HL-60 (cell line): ENCODE data around the gene GANAB.
A peak's percentile ranks its signal among the peaks of the same experiment; 100 is the strongest.

Experiments used
- DNase-seq, 2 experiments: peaks; one replicate each; pipeline ENCODE4 v3.0.0-alpha.2; 2010 to 2020; ENCODE audit warnings: low read depth in 1 of 2, low spot score in 1 of 2
- H3K27ac ChIP-seq: fragments of 250-450 bp; sonication (Bioruptor Pico); replicated peaks from 2 replicates; pipeline ENCODE4 v1.5.1; 2020; ENCODE audit warnings: mild to moderate bottlenecking, moderate library complexity
- H3K27me3 ChIP-seq: fragments of 250-450 bp; sonication (Bioruptor Pico); 2 replicates; pipeline ENCODE4 v1.5.1; 2021; ENCODE audit warnings: mild to moderate bottlenecking, moderate library complexity; ENCODE audit not compliant: insufficient read depth, poor library complexity, severe bottlenecking
- H3K4me3 ChIP-seq: replicated peaks from 2 replicates; pipeline ENCODE4 v1.5.1; 2011; ENCODE audit warnings: mild to moderate bottlenecking, control low read depth, low read length; ENCODE audit not compliant: insufficient read depth
- GABPA ChIP-seq: IDR thresholded peaks from 2 replicates; pipeline ENCODE4 v1.6.1; 2012; ENCODE audit warnings: low read depth
- POLR2AphosphoS5 ChIP-seq: IDR thresholded peaks from 2 replicates; pipeline ENCODE4 v1.6.1; 2012; ENCODE audit warnings: low read depth
- SPI1 ChIP-seq: IDR thresholded peaks from 2 replicates; pipeline ENCODE4 v1.6.1; 2012; ENCODE audit warnings: low read depth, mild to moderate bottlenecking, borderline replicate concordance
- TF ChIP-seq, protein P1 (sequence below): IDR thresholded peaks from 2 replicates; pipeline ENCODE4 v1.6.1; 2012; ENCODE audit warnings: low read depth; ENCODE audit not compliant: insufficient replicate concordance
- TF ChIP-seq, protein P2 (sequence below): IDR thresholded peaks from one replicate; pipeline ENCODE4 v1.5.1; 2011; ENCODE audit warnings: low read length, control low read depth, inconsistent platforms; ENCODE audit not compliant: insufficient read depth

GANAB gene

DNA sequence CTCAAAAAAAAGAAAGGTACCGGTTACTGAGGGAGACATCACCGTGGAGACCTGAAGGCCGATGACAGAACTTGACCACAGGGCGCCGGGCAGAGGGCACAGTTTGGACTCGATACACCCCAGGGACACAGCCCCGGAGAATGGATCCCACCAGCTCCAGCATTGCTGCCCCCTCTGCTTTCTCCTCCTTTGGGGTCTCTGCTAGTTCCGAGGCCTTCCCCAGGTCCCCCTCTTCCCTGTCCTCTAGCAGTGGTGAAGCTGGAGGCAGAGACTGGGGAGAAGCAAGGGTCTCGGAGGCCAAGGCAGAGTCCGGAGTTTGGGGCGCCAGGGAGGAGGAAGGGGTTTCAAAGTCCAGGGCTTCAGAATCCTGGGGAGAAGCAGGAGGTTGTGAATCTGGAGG, 67.9 kb downstream of the GANAB start:
- DNase-seq, result no peak
- H3K27ac ChIP-seq, result no peak overlapping the region
- H3K27me3 ChIP-seq, result no peaks in the 10 kb centered on the region
- TF ChIP-seq, protein P1, sequence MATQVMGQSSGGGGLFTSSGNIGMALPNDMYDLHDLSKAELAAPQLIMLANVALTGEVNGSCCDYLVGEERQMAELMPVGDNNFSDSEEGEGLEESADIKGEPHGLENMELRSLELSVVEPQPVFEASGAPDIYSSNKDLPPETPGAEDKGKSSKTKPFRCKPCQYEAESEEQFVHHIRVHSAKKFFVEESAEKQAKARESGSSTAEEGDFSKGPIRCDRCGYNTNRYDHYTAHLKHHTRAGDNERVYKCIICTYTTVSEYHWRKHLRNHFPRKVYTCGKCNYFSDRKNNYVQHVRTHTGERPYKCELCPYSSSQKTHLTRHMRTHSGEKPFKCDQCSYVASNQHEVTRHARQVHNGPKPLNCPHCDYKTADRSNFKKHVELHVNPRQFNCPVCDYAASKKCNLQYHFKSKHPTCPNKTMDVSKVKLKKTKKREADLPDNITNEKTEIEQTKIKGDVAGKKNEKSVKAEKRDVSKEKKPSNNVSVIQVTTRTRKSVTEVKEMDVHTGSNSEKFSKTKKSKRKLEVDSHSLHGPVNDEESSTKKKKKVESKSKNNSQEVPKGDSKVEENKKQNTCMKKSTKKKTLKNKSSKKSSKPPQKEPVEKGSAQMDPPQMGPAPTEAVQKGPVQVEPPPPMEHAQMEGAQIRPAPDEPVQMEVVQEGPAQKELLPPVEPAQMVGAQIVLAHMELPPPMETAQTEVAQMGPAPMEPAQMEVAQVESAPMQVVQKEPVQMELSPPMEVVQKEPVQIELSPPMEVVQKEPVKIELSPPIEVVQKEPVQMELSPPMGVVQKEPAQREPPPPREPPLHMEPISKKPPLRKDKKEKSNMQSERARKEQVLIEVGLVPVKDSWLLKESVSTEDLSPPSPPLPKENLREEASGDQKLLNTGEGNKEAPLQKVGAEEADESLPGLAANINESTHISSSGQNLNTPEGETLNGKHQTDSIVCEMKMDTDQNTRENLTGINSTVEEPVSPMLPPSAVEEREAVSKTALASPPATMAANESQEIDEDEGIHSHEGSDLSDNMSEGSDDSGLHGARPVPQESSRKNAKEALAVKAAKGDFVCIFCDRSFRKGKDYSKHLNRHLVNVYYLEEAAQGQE, result no peak
- no peak for TF ChIP-seq GABPA
- H3K4me3 ChIP-seq, result no peak overlapping the region

DNA sequence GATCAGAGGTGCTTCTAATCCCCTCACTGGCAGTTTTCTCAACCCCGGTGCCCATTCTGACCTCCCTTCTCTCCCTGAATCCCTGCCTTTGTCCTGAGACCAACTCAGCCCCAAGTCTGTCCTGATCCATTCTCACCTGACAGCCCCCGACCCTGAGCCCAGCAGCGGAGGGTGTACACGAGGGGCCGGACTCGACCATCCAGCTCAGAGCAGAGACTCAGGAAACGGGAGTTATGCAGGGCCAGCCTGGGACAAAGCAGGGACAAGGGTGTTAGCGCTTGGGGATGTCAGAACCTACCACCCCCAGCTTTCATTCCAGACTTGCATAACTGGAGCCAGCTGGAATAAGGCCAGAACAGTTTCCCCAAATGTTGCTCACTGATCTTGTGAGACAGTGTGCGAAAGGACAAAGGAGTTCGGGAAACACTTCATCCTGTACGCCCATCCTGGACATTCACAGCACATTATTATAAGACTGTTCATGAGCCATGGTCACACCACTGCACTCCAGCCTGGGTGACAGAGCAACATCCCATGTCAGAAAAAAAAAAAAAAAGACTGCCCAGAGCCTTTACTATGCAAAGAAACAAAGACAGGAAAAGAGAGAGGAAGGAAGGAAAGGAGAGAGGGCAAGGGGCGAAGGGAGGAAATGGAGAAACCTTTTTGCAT, 69.2 kb downstream of the GANAB start:
- no peak for DNase-seq
- H3K4me3 ChIP-seq, result no peak overlapping the region
- no peaks in the 10 kb centered on the region for H3K27me3 ChIP-seq
- no peak overlapping the region for H3K27ac ChIP-seq
- TF ChIP-seq, protein P1, result no peak
- no peak for TF ChIP-seq SPI1

DNA sequence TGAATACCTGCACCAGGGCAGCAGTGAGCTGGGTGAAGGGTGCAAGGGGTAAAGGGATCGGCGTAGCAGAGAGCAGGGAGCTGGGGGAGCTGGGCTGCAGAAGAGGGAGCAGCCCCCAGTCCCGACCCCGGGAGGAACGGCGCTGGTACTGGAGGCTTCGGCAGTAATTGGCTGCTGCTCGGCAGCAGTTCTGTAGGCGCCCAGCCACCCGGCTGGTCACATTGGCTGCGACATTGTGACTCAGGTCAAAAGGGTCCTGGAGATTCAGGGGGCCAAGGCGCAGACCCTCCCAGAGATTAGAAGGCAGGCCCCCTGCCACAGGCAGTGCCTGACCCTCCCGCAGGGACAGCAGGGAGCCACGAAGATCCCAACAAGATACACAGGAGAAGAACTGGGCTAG, 70.6 kb downstream of the GANAB start:
- no peak overlapping the region for H3K4me3 ChIP-seq
- TF ChIP-seq SPI1 (no peak), POLR2AphosphoS5 (no peak), GABPA (no peak)
- TF ChIP-seq, protein P2, sequence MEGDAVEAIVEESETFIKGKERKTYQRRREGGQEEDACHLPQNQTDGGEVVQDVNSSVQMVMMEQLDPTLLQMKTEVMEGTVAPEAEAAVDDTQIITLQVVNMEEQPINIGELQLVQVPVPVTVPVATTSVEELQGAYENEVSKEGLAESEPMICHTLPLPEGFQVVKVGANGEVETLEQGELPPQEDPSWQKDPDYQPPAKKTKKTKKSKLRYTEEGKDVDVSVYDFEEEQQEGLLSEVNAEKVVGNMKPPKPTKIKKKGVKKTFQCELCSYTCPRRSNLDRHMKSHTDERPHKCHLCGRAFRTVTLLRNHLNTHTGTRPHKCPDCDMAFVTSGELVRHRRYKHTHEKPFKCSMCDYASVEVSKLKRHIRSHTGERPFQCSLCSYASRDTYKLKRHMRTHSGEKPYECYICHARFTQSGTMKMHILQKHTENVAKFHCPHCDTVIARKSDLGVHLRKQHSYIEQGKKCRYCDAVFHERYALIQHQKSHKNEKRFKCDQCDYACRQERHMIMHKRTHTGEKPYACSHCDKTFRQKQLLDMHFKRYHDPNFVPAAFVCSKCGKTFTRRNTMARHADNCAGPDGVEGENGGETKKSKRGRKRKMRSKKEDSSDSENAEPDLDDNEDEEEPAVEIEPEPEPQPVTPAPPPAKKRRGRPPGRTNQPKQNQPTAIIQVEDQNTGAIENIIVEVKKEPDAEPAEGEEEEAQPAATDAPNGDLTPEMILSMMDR, result no peak
- TF ChIP-seq, protein P1, result no peak
- no peak for DNase-seq
- H3K27ac ChIP-seq, result no peak overlapping the region
- H3K27me3 ChIP-seq, result no peaks in the 10 kb centered on the region

DNA sequence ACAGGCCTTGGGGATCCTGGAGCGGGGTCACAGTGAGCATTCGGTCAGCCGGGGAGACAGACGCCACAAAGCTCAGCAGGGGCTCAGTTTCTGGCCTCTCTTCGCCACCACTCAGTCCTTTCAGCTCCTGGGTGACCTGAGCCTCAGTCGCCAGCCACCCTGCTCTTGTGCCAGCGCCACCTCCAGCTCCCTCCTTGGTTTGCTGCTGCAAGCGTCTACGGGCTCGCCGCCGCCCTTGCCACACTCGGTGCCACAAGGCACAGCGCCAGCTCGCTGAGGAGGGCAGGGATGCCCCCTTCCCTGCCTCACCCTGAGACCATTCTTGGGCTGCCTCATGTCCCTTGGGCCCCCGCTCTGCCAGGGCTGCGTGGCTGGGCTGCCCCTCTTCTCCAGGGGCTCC, 71.3 kb downstream of the GANAB start:
- peak in 1 of 2 experiments; percentile 46 for DNase-seq
- no peak for TF ChIP-seq GABPA
- no peak; the same call in 1 of the 2 replicates for TF ChIP-seq POLR2AphosphoS5
- TF ChIP-seq SPI1, result no peak
- TF ChIP-seq, protein P1, result no peak
- TF ChIP-seq, protein P2, result no peak
- Histone ChIP-seq H3K27me3 (no peaks in the 10 kb centered on the region), H3K4me3 (peak overlapping the region; percentile 56), H3K27ac (peak overlapping the region; percentile 85)
